Bronchial epithelial cell (primary cell): Measurements from ENCODE around the gene C1orf21. TPM values are rescaled to one million over a fixed set of nuclear protein-coding genes. Genes with fewer than 3 reads are reported as not detected.

Experiments
- DNase-seq: peaks from one replicate; pipeline ENCODE4 v3.0.0-alpha.2; 2010; ENCODE audit warnings: low read depth
- FAIRE-seq: peaks from 2 replicates; lab custom pipeline; 2011; peaks lifted over from hg19 to GRCh38; lab: Jason Lieb, UNC
- H3K27me3 ChIP-seq: 2 replicates; pipeline ENCODE4 v1.5.1; 2011; ENCODE audit warnings: low read length; ENCODE audit not compliant: control insufficient read depth, insufficient read depth
- H3K36me3 ChIP-seq: 2 replicates; pipeline ENCODE4 v1.5.1; 2011; ENCODE audit warnings: low read length; ENCODE audit not compliant: control insufficient read depth, insufficient read depth
- H3K4me3 ChIP-seq: 2 replicates; pipeline ENCODE4 v1.5.1; 2011; ENCODE audit warnings: mild to moderate bottlenecking, low read depth, low read length, control low read depth
- total RNA-seq: library from RNA; depleted of rRNA; stranded (reverse); fragments of >200 nt; gene quantifications from 2 replicates; pipeline ENCODE4 v1.2.1, GENCODE V29; 2014
- TF ChIP-seq, protein P1 (sequence below): IDR thresholded peaks from 2 replicates; pipeline ENCODE4 v1.5.1; 2011; ENCODE audit warnings: mild to moderate bottlenecking, moderate library complexity, low read length, control low read depth, inconsistent platforms; ENCODE audit not compliant: insufficient read depth, severe bottlenecking

The C1orf21 gene
- total RNA-seq, 1 donor from 2014 or later: 10.3 TPM

DNA sequence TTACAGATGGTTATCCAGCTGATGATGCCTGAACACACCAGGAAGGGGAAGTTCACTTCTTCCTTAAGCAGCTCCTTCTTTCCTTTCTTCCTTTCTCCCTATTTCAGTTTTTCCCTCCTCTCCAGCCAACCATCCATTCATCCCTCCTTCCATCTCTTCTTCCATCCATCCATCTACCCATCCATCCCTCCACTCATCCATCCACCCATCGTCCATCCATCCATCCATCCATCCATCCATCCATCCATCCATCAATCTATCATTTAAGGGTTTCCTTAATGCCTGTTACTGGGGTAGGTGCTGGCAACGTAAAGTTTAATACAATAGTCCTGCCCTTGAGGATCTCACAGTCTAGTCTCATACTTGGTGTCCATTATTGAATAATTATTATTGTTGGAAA lies 36.8 kb downstream of the C1orf21 start:
- Histone ChIP-seq H3K27me3 (no peaks in the 10 kb centered on the region), H3K4me3 (no peak overlapping the region), H3K36me3 (peaks cover 1% of the 10 kb centered on the region)
- no peak for FAIRE-seq
- no peak for DNase-seq
- TF ChIP-seq, protein P1, sequence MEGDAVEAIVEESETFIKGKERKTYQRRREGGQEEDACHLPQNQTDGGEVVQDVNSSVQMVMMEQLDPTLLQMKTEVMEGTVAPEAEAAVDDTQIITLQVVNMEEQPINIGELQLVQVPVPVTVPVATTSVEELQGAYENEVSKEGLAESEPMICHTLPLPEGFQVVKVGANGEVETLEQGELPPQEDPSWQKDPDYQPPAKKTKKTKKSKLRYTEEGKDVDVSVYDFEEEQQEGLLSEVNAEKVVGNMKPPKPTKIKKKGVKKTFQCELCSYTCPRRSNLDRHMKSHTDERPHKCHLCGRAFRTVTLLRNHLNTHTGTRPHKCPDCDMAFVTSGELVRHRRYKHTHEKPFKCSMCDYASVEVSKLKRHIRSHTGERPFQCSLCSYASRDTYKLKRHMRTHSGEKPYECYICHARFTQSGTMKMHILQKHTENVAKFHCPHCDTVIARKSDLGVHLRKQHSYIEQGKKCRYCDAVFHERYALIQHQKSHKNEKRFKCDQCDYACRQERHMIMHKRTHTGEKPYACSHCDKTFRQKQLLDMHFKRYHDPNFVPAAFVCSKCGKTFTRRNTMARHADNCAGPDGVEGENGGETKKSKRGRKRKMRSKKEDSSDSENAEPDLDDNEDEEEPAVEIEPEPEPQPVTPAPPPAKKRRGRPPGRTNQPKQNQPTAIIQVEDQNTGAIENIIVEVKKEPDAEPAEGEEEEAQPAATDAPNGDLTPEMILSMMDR: no peak

- FAIRE-seq (no peak), DNase-seq (peak; percentile 95)
- peaks cover 1% of the 10 kb centered on the region for H3K36me3 ChIP-seq
- TF ChIP-seq, protein P1: no peak
- H3K27me3 ChIP-seq: no peaks in the 10 kb centered on the region
- no peak overlapping the region for H3K4me3 ChIP-seq
These were observed 37.3 kb downstream of the C1orf21 start for GRCh38 chr1:184424157-184424556.

- no peak for FAIRE-seq
- Histone ChIP-seq H3K27me3 (no peaks in the 10 kb centered on the region), H3K36me3 (peaks cover 1% of the 10 kb centered on the region), H3K4me3 (no peak overlapping the region)
- DNase-seq: peak; percentile 48
- TF ChIP-seq, protein P1: no peak
These were observed 38.1 kb downstream of the C1orf21 start for GRCh38 chr1:184424945-184425344.

DNA sequence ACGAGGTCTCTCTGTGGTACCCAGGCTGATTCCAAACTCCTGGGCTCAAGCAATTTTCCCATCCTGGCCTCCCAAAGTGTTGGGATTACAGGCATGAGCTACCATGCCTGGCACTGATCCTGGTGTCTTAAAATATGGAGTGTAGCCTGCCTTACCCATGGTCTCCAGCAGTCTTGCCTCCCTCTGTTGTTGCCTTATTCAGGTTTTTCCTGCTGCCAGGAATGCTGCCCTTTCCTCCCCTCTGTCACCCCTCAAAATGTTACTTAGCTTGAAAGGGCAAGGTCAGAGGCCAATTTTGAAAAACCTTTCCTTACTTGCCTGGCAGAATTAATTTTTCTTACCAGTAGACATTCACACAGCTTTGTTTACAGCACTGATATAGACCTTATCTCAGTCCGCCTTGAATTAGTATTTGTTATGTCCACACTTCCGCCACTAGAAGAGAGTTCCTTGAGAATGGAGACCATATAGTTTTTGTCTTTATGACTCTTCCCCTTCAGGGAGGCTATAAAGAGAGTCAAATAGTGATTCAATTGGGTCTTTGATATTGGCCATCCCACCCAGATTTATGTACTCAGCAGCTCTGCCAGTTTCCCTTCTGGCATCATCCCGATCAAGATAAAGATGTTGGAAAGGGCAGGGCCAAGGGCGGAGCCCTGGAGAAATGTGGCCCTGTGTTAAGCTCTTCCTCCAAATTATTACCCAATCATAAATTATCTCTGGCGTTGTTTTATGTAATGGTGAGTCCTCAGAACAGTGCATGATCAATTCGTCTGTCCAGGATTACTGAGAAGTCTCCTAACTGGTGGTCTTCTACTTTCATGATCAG lies 38.8 kb downstream of the C1orf21 start:
- Histone ChIP-seq H3K27me3 (no peaks in the 10 kb centered on the region), H3K36me3 (peaks cover 1% of the 10 kb centered on the region), H3K4me3 (no peak overlapping the region)
- FAIRE-seq (no peak), DNase-seq (peak; percentile 73)
- TF ChIP-seq, protein P1: no peak

DNA sequence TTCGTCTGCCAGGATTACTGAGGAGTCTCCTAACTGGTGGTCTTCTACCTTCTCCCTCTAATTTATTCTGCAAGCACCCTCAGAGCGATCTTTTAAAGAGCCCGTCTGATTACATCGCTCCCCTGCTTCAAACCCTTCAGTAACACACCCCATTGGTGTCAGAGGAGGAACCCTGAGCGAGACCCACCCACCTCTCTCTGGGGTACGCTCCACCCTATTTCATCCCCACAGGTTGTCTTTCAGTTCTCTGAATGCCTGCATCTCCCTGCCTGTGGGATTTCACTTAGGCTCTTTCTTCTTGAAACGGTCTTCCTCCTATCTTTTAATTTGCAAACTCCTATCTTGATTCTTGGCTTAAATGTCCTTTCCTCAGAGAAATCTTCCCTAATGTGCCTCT lies 39.4 kb downstream of the C1orf21 start:
- no peaks in the 10 kb centered on the region for H3K27me3 ChIP-seq
- no peak for FAIRE-seq

More for the DNA sequence above, 39.4 kb downstream of the C1orf21 start:
- Histone ChIP-seq H3K36me3 (peaks cover 1% of the 10 kb centered on the region), H3K4me3 (no peak overlapping the region)
- no peak for DNase-seq
- TF ChIP-seq, protein P1: no peak
